SK-N-SH treated with all-trans-retinoic acid at 6 μM for 48 hours (cell line): ENCODE results near the gene PSMD7.

Experiments
- ARNTL ChIP-seq: fragments of 450-650 bp; formaldehyde crosslinking; IDR thresholded peaks from 2 replicates; pipeline ENCODE4 v1.5.0; 2020; ENCODE audit warnings: low read depth, mild to moderate bottlenecking, moderate library complexity, borderline replicate concordance
- CREB5 ChIP-seq: fragments of 250-450 bp; sonication (Bioruptor Pico); IDR thresholded peaks from 2 replicates; pipeline ENCODE4 v1.5.1; 2020; ENCODE audit warnings: low read depth, mild to moderate bottlenecking, moderate library complexity
- ESRRG ChIP-seq: fragments of 250-450 bp; sonication (Bioruptor Pico); IDR thresholded peaks from 2 replicates; pipeline ENCODE4 v1.6.1; 2021; ENCODE audit warnings: mild to moderate bottlenecking
- OSR1 ChIP-seq: fragments of 250-450 bp; sonication (Bioruptor Pico); IDR thresholded peaks from 2 replicates; pipeline ENCODE4 v1.8.0; 2022; ENCODE audit warnings: moderate library complexity, mild to moderate bottlenecking, inconsistent platforms
- PATZ1 ChIP-seq: fragments of 250-450 bp; sonication (Bioruptor Pico); IDR thresholded peaks from 2 replicates; pipeline ENCODE4 v1.8.0; 2020; ENCODE audit warnings: mild to moderate bottlenecking, moderate library complexity, borderline replicate concordance
- SNAI2 ChIP-seq: fragments of 250-450 bp; sonication (Bioruptor Pico); IDR thresholded peaks from 2 replicates; pipeline ENCODE4 v1.5.0; 2020; ENCODE audit warnings: mild to moderate bottlenecking, moderate library complexity
- TCF4 ChIP-seq: fragments of 250-450 bp; sonication (Bioruptor Pico); IDR thresholded peaks from 2 replicates; pipeline ENCODE4 v1.8.0; 2021; ENCODE audit warnings: mild to moderate bottlenecking, moderate library complexity, borderline replicate concordance
- TOX ChIP-seq: fragments of 250-450 bp; sonication (Bioruptor Pico); IDR thresholded peaks from 2 replicates; pipeline ENCODE4 v1.8.0; 2021; ENCODE audit warnings: mild to moderate bottlenecking, moderate library complexity, borderline replicate concordance
- TSHZ2 ChIP-seq: fragments of 250-450 bp; sonication (Bioruptor Pico); IDR thresholded peaks from 2 replicates; pipeline ENCODE4 v1.5.0; 2020; ENCODE audit warnings: mild to moderate bottlenecking, moderate library complexity
- ZC3H10 ChIP-seq: fragments of 250-450 bp; sonication (Bioruptor Pico); IDR thresholded peaks from 2 replicates; pipeline ENCODE4 v1.5.1; 2021; ENCODE audit warnings: mild to moderate bottlenecking, moderate library complexity
- ZFP3 ChIP-seq: fragments of 250-450 bp; sonication (Bioruptor Pico); IDR thresholded peaks from 2 replicates; pipeline ENCODE4 v1.5.0; 2020; ENCODE audit warnings: mild to moderate bottlenecking, moderate library complexity

- no peak for TF ChIP-seq ARNTL (CRISPR knock-in tag)
- no peak for TF ChIP-seq ZFP3 (CRISPR knock-in tag)
- no peak for TF ChIP-seq CREB5 (CRISPR knock-in tag)
- TF ChIP-seq ESRRG = no peak
- no peak for TF ChIP-seq ZC3H10
- no peak for TF ChIP-seq SNAI2 (CRISPR knock-in tag)
- no peak for TF ChIP-seq TSHZ2
- no peak for TF ChIP-seq PATZ1 (CRISPR knock-in tag)
- no peak for TF ChIP-seq TOX (CRISPR knock-in tag)
- no peak for TF ChIP-seq TCF4 (CRISPR knock-in tag)
- no peak for TF ChIP-seq OSR1
Measured at GRCh38 chr16:74298104-74298503, 1.5 kb downstream of the PSMD7 start.
